Bronchial epithelial cell (primary cell): ENCODE results near the gene FGFR3. TPM values are rescaled to one million over a fixed set of nuclear protein-coding genes. Genes with fewer than 3 reads are reported as not detected.
A peak's percentile ranks its signal among the peaks of the same experiment; 100 is the strongest.

ENCODE experiments used
- DNase-seq: peaks from one replicate; pipeline ENCODE4 v3.0.0-alpha.2; 2010; ENCODE audit warnings: low read depth
- FAIRE-seq: peaks from 2 replicates; lab custom pipeline; 2011; peaks lifted over from hg19 to GRCh38; lab: Jason Lieb, UNC
- H3K27me3 ChIP-seq: 2 replicates; pipeline ENCODE4 v1.5.1; 2011; ENCODE audit warnings: low read length; ENCODE audit not compliant: control insufficient read depth, insufficient read depth
- H3K36me3 ChIP-seq: 2 replicates; pipeline ENCODE4 v1.5.1; 2011; ENCODE audit warnings: low read length; ENCODE audit not compliant: control insufficient read depth, insufficient read depth
- H3K4me3 ChIP-seq: 2 replicates; pipeline ENCODE4 v1.5.1; 2011; ENCODE audit warnings: mild to moderate bottlenecking, low read depth, low read length, control low read depth
- total RNA-seq: library from RNA; depleted of rRNA; stranded (reverse); fragments of >200 nt; gene quantifications from 2 replicates; pipeline ENCODE4 v1.2.1, GENCODE V29; 2014
- TF ChIP-seq, protein P1 (sequence below): IDR thresholded peaks from 2 replicates; pipeline ENCODE4 v1.5.1; 2011; ENCODE audit warnings: mild to moderate bottlenecking, moderate library complexity, low read length, control low read depth, inconsistent platforms; ENCODE audit not compliant: insufficient read depth, severe bottlenecking

Gene FGFR3
- total RNA-seq, 1 donor from 2014 or later, result 29.0 TPM

DNA sequence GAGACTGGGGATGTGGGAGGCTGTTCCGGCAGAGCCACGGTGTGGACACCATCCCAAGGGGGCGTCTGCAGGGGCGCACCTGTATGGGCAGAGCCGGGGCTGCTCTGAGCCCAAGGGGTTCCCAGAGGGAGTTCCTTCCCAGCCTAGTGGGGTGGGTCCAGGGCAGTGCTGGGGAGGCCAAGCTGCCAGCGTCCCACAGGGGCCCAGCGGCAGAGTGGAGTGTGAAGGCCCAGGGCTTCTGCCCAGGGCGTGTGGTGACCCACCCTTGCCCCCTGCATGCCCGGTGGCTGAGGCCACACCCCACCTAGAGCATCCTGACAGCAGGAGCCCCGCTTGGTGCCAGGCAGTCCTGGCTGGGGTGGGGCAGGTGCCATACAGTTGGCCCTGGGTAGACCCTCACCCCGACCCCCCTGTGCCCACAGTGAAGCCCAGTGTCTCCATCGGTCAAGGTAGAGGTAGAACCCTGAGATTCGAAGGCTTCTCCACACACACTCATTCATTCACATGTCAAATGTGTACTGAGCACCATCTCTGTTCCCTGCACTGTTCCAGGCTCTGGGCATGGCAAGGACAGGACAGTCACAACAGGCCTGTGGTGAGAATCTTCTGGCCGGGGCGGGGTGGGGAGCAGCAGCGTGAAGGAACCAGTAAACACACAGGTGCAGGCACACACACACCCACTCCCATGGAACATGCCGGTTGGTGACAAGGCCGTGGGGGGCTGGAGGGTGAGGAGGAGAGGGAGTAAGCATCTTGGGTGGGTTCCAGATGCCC, 42.5 kb upstream of the FGFR3 start:
- no peak for FAIRE-seq

DNA sequence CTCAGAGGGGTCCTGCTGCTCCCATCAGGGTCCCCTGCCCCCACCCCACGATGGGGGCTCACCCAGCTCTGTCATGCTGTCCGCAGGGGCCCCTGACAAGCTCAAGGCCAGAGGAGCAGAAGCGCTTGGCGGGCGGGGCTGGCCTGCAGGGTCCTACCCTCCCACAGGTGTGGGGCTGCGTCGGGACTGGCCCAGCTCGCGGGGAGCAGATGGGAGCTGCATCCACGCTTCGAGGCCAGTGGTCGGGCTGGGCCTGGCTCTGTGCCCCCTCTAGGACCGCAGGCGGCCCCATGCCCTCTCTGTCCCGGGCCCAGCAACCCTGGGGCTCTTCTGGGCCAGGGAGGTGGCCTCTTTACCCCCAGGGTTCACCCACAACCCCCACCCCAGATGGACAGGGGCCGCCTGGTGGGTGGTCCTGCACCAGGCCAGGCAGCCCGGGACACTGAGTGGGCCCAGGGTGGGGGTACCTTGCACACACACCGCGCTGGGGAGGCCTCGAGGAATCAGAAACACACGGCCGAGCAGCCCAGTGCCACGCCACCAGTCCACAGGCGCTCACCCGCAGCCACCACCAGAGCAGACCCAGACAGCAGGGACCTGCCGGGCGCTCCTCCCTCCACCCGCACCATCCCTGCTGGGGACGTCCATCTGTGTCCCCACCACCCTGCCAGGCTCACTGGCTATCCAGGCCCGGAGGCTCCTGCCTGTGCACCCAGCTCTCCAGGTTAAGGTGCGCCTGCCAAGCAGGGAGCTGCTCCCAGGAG, 41.8 kb upstream of the FGFR3 start:
- Histone ChIP-seq H3K4me3 (no peak overlapping the region), H3K36me3 (no peaks in the 10 kb centered on the region), H3K27me3 (no peaks in the 10 kb centered on the region)
- DNase-seq (no peak), FAIRE-seq (no peak)
- TF ChIP-seq, protein P1, sequence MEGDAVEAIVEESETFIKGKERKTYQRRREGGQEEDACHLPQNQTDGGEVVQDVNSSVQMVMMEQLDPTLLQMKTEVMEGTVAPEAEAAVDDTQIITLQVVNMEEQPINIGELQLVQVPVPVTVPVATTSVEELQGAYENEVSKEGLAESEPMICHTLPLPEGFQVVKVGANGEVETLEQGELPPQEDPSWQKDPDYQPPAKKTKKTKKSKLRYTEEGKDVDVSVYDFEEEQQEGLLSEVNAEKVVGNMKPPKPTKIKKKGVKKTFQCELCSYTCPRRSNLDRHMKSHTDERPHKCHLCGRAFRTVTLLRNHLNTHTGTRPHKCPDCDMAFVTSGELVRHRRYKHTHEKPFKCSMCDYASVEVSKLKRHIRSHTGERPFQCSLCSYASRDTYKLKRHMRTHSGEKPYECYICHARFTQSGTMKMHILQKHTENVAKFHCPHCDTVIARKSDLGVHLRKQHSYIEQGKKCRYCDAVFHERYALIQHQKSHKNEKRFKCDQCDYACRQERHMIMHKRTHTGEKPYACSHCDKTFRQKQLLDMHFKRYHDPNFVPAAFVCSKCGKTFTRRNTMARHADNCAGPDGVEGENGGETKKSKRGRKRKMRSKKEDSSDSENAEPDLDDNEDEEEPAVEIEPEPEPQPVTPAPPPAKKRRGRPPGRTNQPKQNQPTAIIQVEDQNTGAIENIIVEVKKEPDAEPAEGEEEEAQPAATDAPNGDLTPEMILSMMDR, result no peak

More for the DNA sequence above, 42.5 kb upstream of the FGFR3 start:
- Histone ChIP-seq H3K36me3 (no peaks in the 10 kb centered on the region), H3K4me3 (no peak overlapping the region), H3K27me3 (no peaks in the 10 kb centered on the region)
- no peak for DNase-seq
- TF ChIP-seq, protein P1, result no peak

DNA sequence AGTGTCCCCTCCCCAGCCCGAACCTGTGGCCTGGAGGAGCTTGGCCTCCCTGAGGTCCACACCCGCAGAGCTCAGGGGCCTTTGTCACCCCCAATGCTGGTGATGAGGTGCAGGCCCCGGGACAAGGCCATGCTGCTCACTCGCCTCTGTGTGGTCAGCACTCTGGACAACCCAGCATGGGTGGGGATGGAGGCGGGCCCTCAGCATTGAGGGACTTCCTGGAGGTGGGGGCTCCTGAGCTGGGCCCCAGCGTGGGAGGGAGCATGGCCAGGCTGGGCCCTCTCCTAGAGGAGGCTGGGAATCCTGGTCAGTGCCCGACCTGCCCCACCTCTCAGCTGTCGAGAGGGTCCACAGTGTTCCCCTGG, 41.2 kb upstream of the FGFR3 start:
- Histone ChIP-seq H3K36me3 (no peaks in the 10 kb centered on the region), H3K27me3 (no peaks in the 10 kb centered on the region), H3K4me3 (peak overlapping the region; percentile 10)
- DNase-seq (no peak), FAIRE-seq (no peak)
- TF ChIP-seq, protein P1, result no peak

- no peak for FAIRE-seq
- no peak overlapping the region for H3K4me3 ChIP-seq
- TF ChIP-seq, protein P1, result peak; percentile 6
Measured at GRCh38 chr4:1752284-1753041, 40.6 kb upstream of the FGFR3 start.

GRCh38 chr4:1753294-1753696, 39.8 kb upstream of the FGFR3 start:
- FAIRE-seq, result no peak
- H3K4me3 ChIP-seq, result no peak overlapping the region

More at GRCh38 chr4:1752284-1753041, 40.6 kb upstream of the FGFR3 start:
- Histone ChIP-seq H3K27me3 (no peaks in the 10 kb centered on the region), H3K36me3 (no peaks in the 10 kb centered on the region)
- DNase-seq, result peak; percentile 64

More at GRCh38 chr4:1753294-1753696, 39.8 kb upstream of the FGFR3 start:
- TF ChIP-seq, protein P1, result no peak
- Histone ChIP-seq H3K36me3 (no peaks in the 10 kb centered on the region), H3K27me3 (no peaks in the 10 kb centered on the region)
- no peak for DNase-seq
